H9 (cell line): ENCODE data around the gene CD27. TPM values are rescaled to one million over a fixed set of nuclear protein-coding genes. Genes with fewer than 3 reads are reported as not detected.

Experiments used
- DNase-seq: peaks from one replicate; pipeline ENCODE4 v3.0.0-alpha.2; 2017
- H2AFZ ChIP-seq: one replicate; pipeline ENCODE4 v1.6.1; 2013; ENCODE audit warnings: mild to moderate bottlenecking, low read length, control low read depth, moderate library complexity
- H2AK5ac ChIP-seq: 2 replicates; pipeline ENCODE4 v1.6.1; 2013; ENCODE audit warnings: low read length, control low read depth, mixed read lengths; ENCODE audit not compliant: insufficient read length
- H2BK120ac ChIP-seq: one replicate; pipeline ENCODE4 v1.6.1; 2013; ENCODE audit warnings: low read depth, mild to moderate bottlenecking, low read length, control low read depth, inconsistent platforms; ENCODE audit not compliant: poor library complexity, severe bottlenecking
- H2BK12ac ChIP-seq: 2 replicates; pipeline ENCODE4 v1.6.1; 2013; ENCODE audit warnings: low read length, control low read depth, mixed read lengths, low read depth; ENCODE audit not compliant: insufficient read length
- H2BK15ac ChIP-seq: 2 replicates; pipeline ENCODE4 v1.6.1; 2013; ENCODE audit warnings: low read depth, low read length, control low read depth
- H2BK20ac ChIP-seq: one replicate; pipeline ENCODE4 v1.6.1; 2013; ENCODE audit warnings: low read depth, mild to moderate bottlenecking, low read length, control low read depth, inconsistent platforms; ENCODE audit not compliant: poor library complexity, severe bottlenecking
- H2BK5ac ChIP-seq: 2 replicates; pipeline ENCODE4 v1.6.1; 2013; ENCODE audit warnings: low read length, control low read depth, mixed read lengths; ENCODE audit not compliant: insufficient read length
- H3K14ac ChIP-seq: 2 replicates; pipeline ENCODE4 v1.6.1; 2013; ENCODE audit warnings: low read length, control low read depth; ENCODE audit not compliant: insufficient read depth
- H3K18ac ChIP-seq: 2 replicates; pipeline ENCODE4 v1.6.1; 2013; ENCODE audit warnings: low read depth, mild to moderate bottlenecking, mixed read lengths, low read length, control low read depth; ENCODE audit not compliant: insufficient read length
- H3K23ac ChIP-seq: 2 replicates; pipeline ENCODE4 v1.6.1; 2013; ENCODE audit warnings: low read length, control low read depth, mixed read lengths, low read depth; ENCODE audit not compliant: insufficient read length
- H3K23me2 ChIP-seq: 2 replicates; pipeline ENCODE4 v1.6.1; 2013; ENCODE audit warnings: low read depth, mild to moderate bottlenecking, mixed read lengths, low read length, control low read depth; ENCODE audit not compliant: insufficient read length, poor library complexity, severe bottlenecking
- H3K27ac ChIP-seq: 2 replicates; pipeline ENCODE4 v1.5.1; 2013; ENCODE audit warnings: low read length, control low read depth, mixed read lengths, low read depth; ENCODE audit not compliant: insufficient read length
- H3K27me3 ChIP-seq: 2 replicates; pipeline ENCODE4 v1.6.1; 2013; ENCODE audit warnings: low read length, control low read depth, inconsistent platforms; ENCODE audit not compliant: insufficient read depth
- H3K4ac ChIP-seq: 2 replicates; pipeline ENCODE4 v1.6.1; 2013; ENCODE audit warnings: low read depth, mild to moderate bottlenecking, control low read depth, inconsistent platforms, low read length, moderate library complexity
- H3K4me1 ChIP-seq: 2 replicates; pipeline ENCODE4 v1.6.1; 2013; ENCODE audit warnings: low read length, control low read depth, inconsistent platforms; ENCODE audit not compliant: insufficient read depth
- H3K4me2 ChIP-seq: 2 replicates; pipeline ENCODE4 v1.6.1; 2013; ENCODE audit warnings: low read length, control low read depth, mixed read lengths; ENCODE audit not compliant: insufficient read length, insufficient read depth
- H3K56ac ChIP-seq: 2 replicates; pipeline ENCODE4 v1.6.1; 2013; ENCODE audit warnings: low read depth, mild to moderate bottlenecking, mixed read lengths, low read length, control low read depth; ENCODE audit not compliant: insufficient read length
- H3K79me1 ChIP-seq: 2 replicates; pipeline ENCODE4 v1.6.1; 2013; ENCODE audit warnings: low read depth, mild to moderate bottlenecking, moderate library complexity, low read length, control low read depth, inconsistent platforms; ENCODE audit not compliant: insufficient read depth, poor library complexity, severe bottlenecking
- H3K79me2 ChIP-seq: 2 replicates; pipeline ENCODE4 v1.6.1; 2013; ENCODE audit warnings: low read length, control low read depth, inconsistent platforms; ENCODE audit not compliant: insufficient read depth
- H3K9ac ChIP-seq: 2 replicates; pipeline ENCODE4 v1.6.1; 2013; ENCODE audit warnings: low read length, control low read depth, mixed read lengths; ENCODE audit not compliant: insufficient read length; ENCODE audit errors: extremely low read depth
- H3K9me3 ChIP-seq: one replicate; pipeline ENCODE4 v1.6.1; 2013; ENCODE audit warnings: low read depth, low read length, inconsistent platforms; ENCODE audit not compliant: control insufficient read depth
- H3T11ph ChIP-seq: one replicate; pipeline ENCODE4 v1.6.1; 2013; ENCODE audit warnings: mild to moderate bottlenecking, low read length, control low read depth, inconsistent platforms
- H4K20me1 ChIP-seq: one replicate; pipeline ENCODE4 v1.6.1; 2013; ENCODE audit not compliant: control insufficient read depth, insufficient read length, insufficient read depth
- H4K5ac ChIP-seq: 2 replicates; pipeline ENCODE4 v1.6.1; 2013; ENCODE audit warnings: low read depth, mild to moderate bottlenecking, mixed read lengths, low read length, control low read depth; ENCODE audit not compliant: insufficient read length
- H4K8ac ChIP-seq: replicated peaks from 2 replicates; pipeline ENCODE4 v1.6.1; 2013; ENCODE audit warnings: low read length, control low read depth, mixed read lengths, low read depth; ENCODE audit not compliant: insufficient read length
- H4K91ac ChIP-seq: 2 replicates; pipeline ENCODE4 v1.6.1; 2013; ENCODE audit warnings: low read depth, mild to moderate bottlenecking, moderate library complexity, mixed read lengths, low read length, control low read depth; ENCODE audit not compliant: insufficient read length
- H3K27ac Mint-ChIP-seq, 3 experiments: 2 replicates in 2 of 3; 3 replicates in 1 of 3; pipeline ENCODE4 v1.8.0; 2020 to 2021; ENCODE audit warnings: mixed read lengths in 3 of 3, mild to moderate bottlenecking in 1 of 3, moderate library complexity in 1 of 3
- H3K27me3 Mint-ChIP-seq: 2 replicates; pipeline ENCODE4 v1.8.0; 2021; ENCODE audit warnings: low read depth, mild to moderate bottlenecking, moderate library complexity, mixed read lengths
- H3K36me3 Mint-ChIP-seq, 3 experiments: 2 replicates in 2 of 3; 3 replicates in 1 of 3; pipeline ENCODE4 v1.8.0; 2020 to 2021; ENCODE audit warnings: low read depth in 3 of 3, mixed read lengths in 3 of 3; ENCODE audit not compliant: insufficient read depth in 1 of 3
- H3K4me1 Mint-ChIP-seq, 2 experiments: 2 replicates each; pipeline ENCODE4 v1.8.0; 2020; ENCODE audit warnings: mixed read lengths in 2 of 2
- H3K4me3 Mint-ChIP-seq, 2 experiments: 2 replicates in 1 of 2; 3 replicates in 1 of 2; pipeline ENCODE4 v1.8.0; 2020 to 2021; ENCODE audit warnings: mild to moderate bottlenecking in 2 of 2, mixed read lengths in 2 of 2, moderate library complexity in 1 of 2
- H3K9me3 Mint-ChIP-seq, 2 experiments: 2 replicates in 1 of 2; 3 replicates in 1 of 2; pipeline ENCODE4 v1.8.0; 2020; ENCODE audit warnings: mild to moderate bottlenecking in 2 of 2, mixed read lengths in 2 of 2, moderate library complexity in 1 of 2
- WGBS: extraction: QIAGEN DNeasy Blood & Tissue Kit; methylation state at CpG from one replicate; pipeline ENCODE4 v1.1.7; 2013; ENCODE audit warnings: missing lambda C conversion rate, low lambda C conversion rate, mixed read lengths; ENCODE audit not compliant: insufficient read length; ENCODE audit errors: extremely low coverage; 5-methylcytosine and 5-hydroxymethylcytosine counted together
- total RNA-seq: library from RNA; stranded (reverse); gene quantifications from 2 replicates; pipeline ENCODE4 v1.2.1, GENCODE V29; 2021
- TF ChIP-seq, protein P1 (sequence below): fragments of 200-600 bp; sonication (generic); conservative IDR thresholded peaks from 3 replicates; pipeline ENCODE4 v1.8.0; 2021; ENCODE audit warnings: antibody characterized with exemption, mild to moderate bottlenecking

The CD27 gene
- total RNA-seq, 1 experiment from 2014 or later = 0.37 TPM

DNA sequence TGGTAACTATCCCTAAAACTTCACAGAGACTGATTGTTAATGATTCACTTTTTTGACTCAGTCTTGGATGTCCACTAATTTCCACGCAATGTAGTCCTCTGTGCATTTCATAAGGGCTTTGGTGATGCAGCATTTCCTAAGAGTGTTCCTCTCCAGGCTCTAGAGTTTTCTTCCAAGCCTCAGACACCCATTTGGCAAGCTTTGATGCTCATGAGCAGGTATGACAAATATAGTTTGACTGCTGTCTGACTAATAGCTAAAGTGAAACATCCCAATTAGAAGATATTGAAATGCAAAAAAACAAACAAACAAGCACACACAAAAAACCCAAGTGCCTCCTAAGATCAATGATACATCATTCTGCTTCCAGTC, 27.2 kb downstream of the CD27 start:
- H3K27ac Mint-ChIP-seq = no peak overlapping the region
- H3K27ac ChIP-seq = no peak overlapping the region
- no peak overlapping the region for H3K56ac ChIP-seq
- H3K14ac ChIP-seq = no peak overlapping the region
- H2AFZ ChIP-seq = no peak overlapping the region
- H2BK20ac ChIP-seq = no peak overlapping the region
- H2BK15ac ChIP-seq = no peak overlapping the region
- H3K79me1 ChIP-seq = no peaks in the 10 kb centered on the region
- DNase-seq = no peak
- no peaks in the 10 kb centered on the region for H3K27me3 ChIP-seq
- peaks cover 6% of the 10 kb centered on the region for H3K23me2 ChIP-seq
- peaks cover 24% of the 10 kb centered on the region for H3K27me3 Mint-ChIP-seq
- H2BK5ac ChIP-seq = no peak overlapping the region
- no peaks in the 10 kb centered on the region for H3K4me1 ChIP-seq
- peaks cover 12 to 15% of the 10 kb centered on the region in 2 experiments for H3K9me3 Mint-ChIP-seq
- no peak overlapping the region for H4K91ac ChIP-seq
- no peak overlapping the region for H3K4me2 ChIP-seq
- H2BK120ac ChIP-seq = no peak overlapping the region
- peaks cover 18% of the 10 kb centered on the region in 2 experiments for H3K4me1 Mint-ChIP-seq
- peaks cover 9 to 18% (median 18%) of the 10 kb centered on the region in 3 experiments for H3K36me3 Mint-ChIP-seq
- no peak overlapping the region for H3K18ac ChIP-seq
- WGBS = no CpG with 5 or more reads among the region's 1 CpG
- no peak overlapping the region for H3K23ac ChIP-seq
- no peak overlapping the region for H2BK12ac ChIP-seq
- no peak overlapping the region for H2AK5ac ChIP-seq
- no peak overlapping the region for H4K8ac ChIP-seq
- peak overlapping the region in 1 of 2 experiments; percentile 0; a peak in 1 of 5 replicates for H3K4me3 Mint-ChIP-seq
- H3K9ac ChIP-seq = no peak overlapping the region
- H4K5ac ChIP-seq = no peak overlapping the region
- TF ChIP-seq, protein P1, sequence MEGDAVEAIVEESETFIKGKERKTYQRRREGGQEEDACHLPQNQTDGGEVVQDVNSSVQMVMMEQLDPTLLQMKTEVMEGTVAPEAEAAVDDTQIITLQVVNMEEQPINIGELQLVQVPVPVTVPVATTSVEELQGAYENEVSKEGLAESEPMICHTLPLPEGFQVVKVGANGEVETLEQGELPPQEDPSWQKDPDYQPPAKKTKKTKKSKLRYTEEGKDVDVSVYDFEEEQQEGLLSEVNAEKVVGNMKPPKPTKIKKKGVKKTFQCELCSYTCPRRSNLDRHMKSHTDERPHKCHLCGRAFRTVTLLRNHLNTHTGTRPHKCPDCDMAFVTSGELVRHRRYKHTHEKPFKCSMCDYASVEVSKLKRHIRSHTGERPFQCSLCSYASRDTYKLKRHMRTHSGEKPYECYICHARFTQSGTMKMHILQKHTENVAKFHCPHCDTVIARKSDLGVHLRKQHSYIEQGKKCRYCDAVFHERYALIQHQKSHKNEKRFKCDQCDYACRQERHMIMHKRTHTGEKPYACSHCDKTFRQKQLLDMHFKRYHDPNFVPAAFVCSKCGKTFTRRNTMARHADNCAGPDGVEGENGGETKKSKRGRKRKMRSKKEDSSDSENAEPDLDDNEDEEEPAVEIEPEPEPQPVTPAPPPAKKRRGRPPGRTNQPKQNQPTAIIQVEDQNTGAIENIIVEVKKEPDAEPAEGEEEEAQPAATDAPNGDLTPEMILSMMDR = no peak
- no peak overlapping the region for H3T11ph ChIP-seq
- H3K9me3 ChIP-seq = no peaks in the 10 kb centered on the region
- H3K4ac ChIP-seq = no peak overlapping the region
- no peaks in the 10 kb centered on the region for H4K20me1 ChIP-seq
- no peaks in the 10 kb centered on the region; the same call in 1 of the 2 replicates for H3K79me2 ChIP-seq
